GM23248 (cell line): ENCODE data around the gene ERC2. TPM values are rescaled to one million over a fixed set of nuclear protein-coding genes. Genes with fewer than 3 reads are reported as not detected.

Source experiments
- DNase-seq: peaks from one replicate; pipeline ENCODE4 v3.0.0-alpha.2; 2015
- H2AFZ ChIP-seq: fragments of 200-600 bp; sonication (generic); 2 replicates; pipeline ENCODE4 v1.6.1; 2016; ENCODE audit warnings: antibody characterized with exemption
- H3F3A ChIP-seq: fragments of 200-600 bp; sonication (generic); 2 replicates; pipeline ENCODE4 v1.6.1; 2016; ENCODE audit warnings: mild to moderate bottlenecking, antibody characterized with exemption, mixed run types; ENCODE audit not compliant: insufficient read depth
- H3K27ac ChIP-seq: fragments of 200-600 bp; sonication (generic); 2 replicates; pipeline ENCODE4 v1.5.1; 2016; ENCODE audit warnings: mild to moderate bottlenecking
- H3K27me3 ChIP-seq: fragments of 200-600 bp; sonication (generic); replicated peaks from 2 replicates; pipeline ENCODE4 v1.6.1; 2016; ENCODE audit warnings: mild to moderate bottlenecking; ENCODE audit not compliant: insufficient read depth
- H3K36me3 ChIP-seq: fragments of 200-600 bp; sonication (generic); 2 replicates; pipeline ENCODE4 v1.6.1; 2016; ENCODE audit warnings: low read depth, mild to moderate bottlenecking
- H3K4me1 ChIP-seq: fragments of 200-600 bp; sonication (generic); 2 replicates; pipeline ENCODE4 v1.6.1; 2016; ENCODE audit warnings: mild to moderate bottlenecking; ENCODE audit not compliant: insufficient read depth
- H3K4me2 ChIP-seq: fragments of 200-600 bp; sonication (generic); one replicate; pipeline ENCODE4 v1.6.1; 2016; ENCODE audit warnings: mild to moderate bottlenecking; ENCODE audit not compliant: unreplicated experiment
- H3K4me3 ChIP-seq: fragments of 200-600 bp; sonication (generic); 2 replicates; pipeline ENCODE4 v1.5.1; 2016; ENCODE audit warnings: mild to moderate bottlenecking
- H3K79me2 ChIP-seq: fragments of 200-600 bp; sonication (generic); 2 replicates; pipeline ENCODE4 v1.6.1; 2016; ENCODE audit warnings: mild to moderate bottlenecking; ENCODE audit not compliant: insufficient read depth
- H3K9ac ChIP-seq: fragments of 200-600 bp; sonication (generic); 2 replicates; pipeline ENCODE4 v1.6.1; 2016; ENCODE audit warnings: mild to moderate bottlenecking
- H3K9me2 ChIP-seq: fragments of 200-600 bp; sonication (generic); 2 replicates; pipeline ENCODE4 v1.6.1; 2016; ENCODE audit warnings: mixed run types, mild to moderate bottlenecking, moderate library complexity; ENCODE audit not compliant: insufficient read depth
- H3K9me3 ChIP-seq: fragments of 200-600 bp; sonication (generic); one replicate; pipeline ENCODE4 v1.6.1; 2017; ENCODE audit warnings: low read depth
- H4K20me1 ChIP-seq: fragments of 200-600 bp; sonication (generic); 2 replicates; pipeline ENCODE4 v1.6.0; 2016; ENCODE audit not compliant: insufficient read depth
- EZH2 ChIP-seq: fragments of 200-600 bp; sonication (generic); IDR thresholded peaks from 2 replicates; pipeline ENCODE4 v1.6.1; 2018; ENCODE audit warnings: antibody characterized with exemption, mild to moderate bottlenecking; ENCODE audit not compliant: insufficient read depth, poor library complexity, severe bottlenecking
- EZH2phosphoT487 ChIP-seq: fragments of 200-600 bp; sonication (generic); IDR thresholded peaks from 2 replicates; pipeline ENCODE4 v1.6.1; 2018; ENCODE audit warnings: antibody characterized with exemption, moderate library complexity, mild to moderate bottlenecking, low read depth; ENCODE audit not compliant: insufficient read depth
- WGBS, 2 experiments: methylation state at CpG; one replicate each; pipeline ENCODE4 v1.1.6; 2015 to 2017; ENCODE audit warnings: low lambda C conversion rate in 2 of 2, low coverage in 1 of 2; ENCODE audit errors: missing lambda C conversion rate in 2 of 2; 5-methylcytosine and 5-hydroxymethylcytosine counted together
- in situ Hi-C: fragments of 300-500 bp; cut with MboI; formaldehyde crosslinking; loops from 2 replicates; pipeline ENCODE4 v1.15.0; 2020
- polyA plus RNA-seq: library from polyadenylated mRNA; unstranded; fragments of >200 nt; fragmentation: Nextera tagmentation; extraction: Ambion mirVana; gene quantifications from 2 replicates; pipeline ENCODE4 v1.2.1, GENCODE V29; 2016
- total RNA-seq: library from RNA; depleted of rRNA; stranded (reverse); fragments of >200 nt; shearing (Covaris generic); gene quantifications from 2 replicates; pipeline ENCODE4 v1.2.3, GENCODE V29; 2014

The ERC2 gene
- total and polyA plus RNA-seq, 2 experiments from 2014 or later: not detected

GRCh38 chr3:56303487-56303886 lies 164.8 kb downstream of the ERC2 start:
- TF ChIP-seq EZH2phosphoT487 (no peak), EZH2 (no peak)
- H3F3A ChIP-seq: no peaks in the 10 kb centered on the region
- H3K9me2 ChIP-seq: no peaks in the 10 kb centered on the region
- no peaks in the 10 kb centered on the region for H3K36me3 ChIP-seq
- H3K27ac ChIP-seq: no peak overlapping the region
- H3K79me2 ChIP-seq: no peaks in the 10 kb centered on the region
- in situ Hi-C loops: no loop called here
- no peak overlapping the region for H3K4me3 ChIP-seq
- DNase-seq: peak; percentile 54
- no peaks in the 10 kb centered on the region; the same call in none of the 2 replicates for H3K4me1 ChIP-seq
- H3K27me3 ChIP-seq: no peaks in the 10 kb centered on the region
- no peak overlapping the region for H3K9ac ChIP-seq
- H3K4me2 ChIP-seq: no peak overlapping the region
- 46 to 51% methylated on average over 5 of the region's 5 CpGs for WGBS, 2 experiments
- no peaks in the 10 kb centered on the region for H4K20me1 ChIP-seq
- no peak overlapping the region for H2AFZ ChIP-seq
- no peaks in the 10 kb centered on the region for H3K9me3 ChIP-seq

DNA sequence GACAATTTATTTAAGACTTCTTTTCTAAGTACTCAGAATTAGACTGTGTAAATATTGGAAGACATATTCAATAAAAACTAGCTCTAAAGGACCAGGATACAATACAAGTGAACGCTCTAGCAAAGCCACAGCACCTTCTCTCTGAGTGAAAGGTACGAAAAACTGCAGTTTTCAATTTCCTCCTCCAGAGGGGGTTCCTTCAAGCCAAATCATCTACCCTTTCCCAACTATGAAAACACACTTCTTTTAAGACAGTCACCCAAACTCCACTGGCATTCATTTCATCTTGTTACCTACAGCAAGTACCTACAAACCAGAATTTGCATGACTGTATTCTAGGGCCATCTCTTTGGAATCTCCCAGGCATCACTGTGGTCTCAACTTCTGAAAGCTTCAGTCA lies 165.8 kb downstream of the ERC2 start:
- Histone ChIP-seq H4K20me1 (no peaks in the 10 kb centered on the region), H3K9me3 (no peaks in the 10 kb centered on the region), H3F3A (no peaks in the 10 kb centered on the region), H3K27ac (no peak overlapping the region), H3K4me1 (no peaks in the 10 kb centered on the region; the same call in none of the 2 replicates), H3K27me3 (no peaks in the 10 kb centered on the region), H3K4me3 (no peak overlapping the region), H3K9me2 (no peaks in the 10 kb centered on the region), H3K36me3 (no peaks in the 10 kb centered on the region), H3K79me2 (no peaks in the 10 kb centered on the region), H3K9ac (no peak overlapping the region), H2AFZ (no peak overlapping the region), H3K4me2 (no peak overlapping the region)
- DNase-seq: peak; percentile 4
- WGBS, 2 experiments: 88 to 90% methylated on average over 2 of the region's 2 CpGs
- in situ Hi-C loops: no loop called here
- TF ChIP-seq EZH2 (no peak), EZH2phosphoT487 (no peak)

GRCh38 chr3:56297281-56297840 lies 170.9 kb downstream of the ERC2 start:
- no peak overlapping the region for H3K4me2 ChIP-seq
- no peaks in the 10 kb centered on the region for H3K79me2 ChIP-seq
- H3K4me3 ChIP-seq: no peak overlapping the region
- 27 to 30% methylated on average over 3 of the region's 3 CpGs for WGBS, 2 experiments
- no peak for DNase-seq
- TF ChIP-seq EZH2phosphoT487 (no peak), EZH2 (no peak)
- no peaks in the 10 kb centered on the region for H3K36me3 ChIP-seq
- H2AFZ ChIP-seq: no peak overlapping the region
- H3K27me3 ChIP-seq: no peaks in the 10 kb centered on the region
- H3F3A ChIP-seq: no peaks in the 10 kb centered on the region
- in situ Hi-C loops: no loop called here
- H3K9me2 ChIP-seq: no peaks in the 10 kb centered on the region
- H4K20me1 ChIP-seq: no peaks in the 10 kb centered on the region
- no peaks in the 10 kb centered on the region for H3K9me3 ChIP-seq
- no peak overlapping the region for H3K27ac ChIP-seq
- H3K4me1 ChIP-seq: no peaks in the 10 kb centered on the region
- H3K9ac ChIP-seq: no peak overlapping the region

- no peak overlapping the region for H3K4me2 ChIP-seq
- in situ Hi-C loops: no loop called here
- TF ChIP-seq EZH2: no peak
These were observed 171.9 kb downstream of the ERC2 start for GRCh38 chr3:56296361-56296760.

GRCh38 chr3:56295161-56295560 lies 173.1 kb downstream of the ERC2 start:
- no peaks in the 10 kb centered on the region for H4K20me1 ChIP-seq

More at GRCh38 chr3:56296361-56296760, 171.9 kb downstream of the ERC2 start:
- no peak overlapping the region for H3K4me3 ChIP-seq
- 24 to 27% methylated on average over 5 of the region's 5 CpGs for WGBS, 2 experiments
- no peaks in the 10 kb centered on the region for H3K4me1 ChIP-seq
- H3K9me2 ChIP-seq: no peaks in the 10 kb centered on the region
- H2AFZ ChIP-seq: no peak overlapping the region
- H3K27ac ChIP-seq: no peak overlapping the region
- no peak for DNase-seq
- no peaks in the 10 kb centered on the region for H3K27me3 ChIP-seq
- no peaks in the 10 kb centered on the region for H4K20me1 ChIP-seq
- no peaks in the 10 kb centered on the region for H3K36me3 ChIP-seq
- no peaks in the 10 kb centered on the region for H3K79me2 ChIP-seq
- H3K9ac ChIP-seq: no peak overlapping the region
- no peaks in the 10 kb centered on the region for H3K9me3 ChIP-seq
- no peaks in the 10 kb centered on the region for H3F3A ChIP-seq

More at GRCh38 chr3:56295161-56295560, 173.1 kb downstream of the ERC2 start:
- Histone ChIP-seq H3K4me3 (no peak overlapping the region), H3K79me2 (no peaks in the 10 kb centered on the region), H2AFZ (no peak overlapping the region), H3K4me1 (no peaks in the 10 kb centered on the region), H3K27ac (no peak overlapping the region), H3F3A (no peaks in the 10 kb centered on the region), H3K9me3 (no peaks in the 10 kb centered on the region), H3K9me2 (no peaks in the 10 kb centered on the region), H3K27me3 (no peaks in the 10 kb centered on the region), H3K4me2 (no peak overlapping the region), H3K9ac (no peak overlapping the region), H3K36me3 (no peaks in the 10 kb centered on the region)
- DNase-seq: no peak
- in situ Hi-C loops: no loop called here
- TF ChIP-seq EZH2 (no peak), EZH2phosphoT487 (no peak)
- 18 to 29% methylated on average over 2 of the region's 2 CpGs for WGBS, 2 experiments
